GM12878 (cell line): ENCODE data around the gene MIA. TPM values are rescaled to one million over a fixed set of nuclear protein-coding genes. Genes with fewer than 3 reads are reported as not detected.

ENCODE experiments used
- CBFB ChIP-seq: IDR thresholded peaks from 2 replicates; pipeline ENCODE4 v1.6.1; 2016; ENCODE audit warnings: antibody characterized with exemption, low read depth
- CTCF ChIP-seq, 3 experiments: IDR thresholded peaks in 2 of 3; conservative IDR thresholded peaks in 1 of 3; 2 replicates each; pipeline ENCODE4 v1.5.1; 2011; ENCODE audit warnings: low read depth in 3 of 3, low read length in 3 of 3, mild to moderate bottlenecking in 3 of 3, control low read depth in 2 of 3, moderate library complexity in 2 of 3, inconsistent platforms in 1 of 3, mixed read lengths in 1 of 3; ENCODE audit not compliant: control insufficient read depth in 2 of 3, insufficient read depth in 1 of 3; ENCODE audit errors: extremely low read depth in 1 of 3
- E2F4 ChIP-seq: IDR thresholded peaks from 2 replicates; pipeline ENCODE4 v1.6.1; 2012; ENCODE audit warnings: low read depth, low read length, improper control_type of control experiment
- E4F1 ChIP-seq: fragments of 450-650 bp; IDR thresholded peaks from 2 replicates; pipeline ENCODE4 v1.6.1; 2018; ENCODE audit warnings: borderline replicate concordance, mild to moderate bottlenecking; ENCODE audit not compliant: partially characterized antibody
- GATAD2B ChIP-seq: fragments of 450-650 bp; conservative IDR thresholded peaks from 2 replicates; pipeline ENCODE4 v1.6.1; 2017; ENCODE audit warnings: low read depth, mild to moderate bottlenecking, moderate library complexity
- IRF4 ChIP-seq: IDR thresholded peaks from 2 replicates; pipeline ENCODE4 v1.6.1; 2011; ENCODE audit warnings: low read depth, low read length
- KLF5 ChIP-seq: fragments of 450-650 bp; IDR thresholded peaks from 2 replicates; pipeline ENCODE4 v1.6.1; 2014; ENCODE audit warnings: mild to moderate bottlenecking; ENCODE audit not compliant: partially characterized antibody
- NFYA ChIP-seq: IDR thresholded peaks from 2 replicates; pipeline ENCODE4 v1.6.1; 2011; ENCODE audit warnings: low read depth, mild to moderate bottlenecking, low read length, improper control_type of control experiment, borderline replicate concordance
- NR2C1 ChIP-seq: fragments of 450-650 bp; IDR thresholded peaks from 2 replicates; pipeline ENCODE4 v1.6.1; 2017; ENCODE audit warnings: antibody characterized with exemption, mild to moderate bottlenecking, moderate library complexity
- PAX5 ChIP-seq: IDR thresholded peaks from 2 replicates; pipeline ENCODE4 v1.6.1; 2011; ENCODE audit warnings: low read depth, low read length, borderline replicate concordance
- POLR2AphosphoS2 ChIP-seq: IDR thresholded peaks from 2 replicates; pipeline ENCODE4 v1.6.1; 2011; ENCODE audit warnings: low read depth, mild to moderate bottlenecking, low read length, improper control_type of control experiment, moderate library complexity
- PRDM15 ChIP-seq: fragments of 450-650 bp; formaldehyde crosslinking; IDR thresholded peaks from 2 replicates; pipeline ENCODE4 v1.4.0; 2020; ENCODE audit warnings: mild to moderate bottlenecking, moderate library complexity
- RAD21 ChIP-seq: IDR thresholded peaks from 2 replicates; pipeline ENCODE4 v1.6.1; 2011; ENCODE audit warnings: mild to moderate bottlenecking, low read depth, low read length, moderate library complexity; ENCODE audit not compliant: insufficient read depth
- RBBP5 ChIP-seq: fragments of 200-600 bp; sonication (generic); conservative IDR thresholded peaks from 2 replicates; pipeline ENCODE4 v1.6.1; 2016
- RCOR1 ChIP-seq: conservative IDR thresholded peaks from 2 replicates; pipeline ENCODE4 v1.6.1; 2012; ENCODE audit warnings: low read depth, low read length, improper control_type of control experiment
- RFX5 ChIP-seq: IDR thresholded peaks from 2 replicates; pipeline ENCODE4 v1.6.1; 2011; ENCODE audit warnings: low read depth, low read length, improper control_type of control experiment
- SMAD5 ChIP-seq: IDR thresholded peaks from 2 replicates; pipeline ENCODE4 v1.6.1; 2016; ENCODE audit warnings: antibody characterized with exemption, low read depth
- TARDBP ChIP-seq: IDR thresholded peaks from 2 replicates; pipeline ENCODE4 v1.6.1; 2016; ENCODE audit warnings: borderline replicate concordance
- TCF7 ChIP-seq: IDR thresholded peaks from 2 replicates; pipeline ENCODE4 v1.6.1; 2014; ENCODE audit warnings: antibody characterized with exemption, borderline replicate concordance
- USF1 ChIP-seq: IDR thresholded peaks from 2 replicates; pipeline ENCODE4 v1.6.1; 2011; ENCODE audit warnings: borderline replicate concordance, low read depth, mild to moderate bottlenecking, moderate library complexity, mixed read lengths, low read length; ENCODE audit not compliant: insufficient read depth; ENCODE audit errors: extremely low read length
- polyA plus RNA-seq, 11 experiments: library from polyadenylated mRNA; depleted of rRNA in 4 of 11; unstranded in 6 of 11; stranded (reverse) in 5 of 11; fragments of >200 nt; fragmentation: Nextera tagmentation in 4 of 11; fragmentation: Illumina TruSeq in 1 of 11; extraction: Ambion mirVana in 4 of 11; extraction: Trizol in 1 of 11; gene quantifications; 1 replicate in 1 of 11; 2 replicates in 10 of 11; pipeline versions ENCODE4 v1.2.1 to v1.2.3, GENCODE V29; 2011 to 2016; ENCODE audit warnings: inconsistent platforms in 2 of 11, missing spikeins in 2 of 11, low read depth in 1 of 11
- total RNA-seq, 4 experiments: library from RNA; depleted of rRNA in 3 of 4; stranded (reverse); fragments of >200 nt in 3 of 4; fragmentation: Illumina TruSeq in 1 of 4; extraction: Trizol in 1 of 4; gene quantifications; 2 replicates each; pipeline versions ENCODE4 v1.2.1 to v1.2.3, GENCODE V29; 2013 to 2021

The MIA gene
- total and polyA plus RNA-seq, 10 of the 15 experiments (the other 5 are each of a cell fraction or from before 2014, with no cell fraction given) = 0.16 to 2.7 (median 1.4) TPM; not detected in 3

- TF ChIP-seq PRDM15 (CRISPR knock-in tag) = no peak
- TF ChIP-seq RBBP5 = no peak
- peak; percentile 72 for TF ChIP-seq IRF4
- TF ChIP-seq GATAD2B = no peak; the same call in none of the 2 replicates
- TF ChIP-seq RAD21 = 0 out of 2 replicates have a peak, but pooled peaks have one; percentile 2
- TF ChIP-seq POLR2AphosphoS2 = no peak
- TF ChIP-seq KLF5 = no peak
- no peak for TF ChIP-seq NR2C1
- peak; percentile 92 for TF ChIP-seq PAX5
- TF ChIP-seq RFX5 = peak; percentile 99
- no peak for TF ChIP-seq CTCF (IDR thresholded peaks at IDR 0.05 in 2 of 3, conservative IDR thresholded peaks at IDR 0.05 in 1 of 3; ENCODE audit: control insufficient read depth in 2 of 3, extremely low read depth in 1 of 3, insufficient read depth in 1 of 3, low read depth in 3 of 3, low read length in 3 of 3)
- no peak for TF ChIP-seq SMAD5
- TF ChIP-seq CBFB = peak; percentile 99
- TF ChIP-seq TCF7 = no peak; the same call in 1 of the 2 replicates
- TF ChIP-seq NFYA = no peak
- no peak for TF ChIP-seq USF1
- TF ChIP-seq E2F4 = no peak
- TF ChIP-seq TARDBP = no peak
- no peak for TF ChIP-seq E4F1
- TF ChIP-seq RCOR1 = peak; percentile 98
Observed at GRCh38 chr19:40776932-40777644, 1.8 kb downstream of the MIA start (continued).
